K562 (cell line): ENCODE data around the gene FBLN2. TPM values are rescaled to one million over a fixed set of nuclear protein-coding genes. Genes with fewer than 3 reads are reported as not detected.

Experiments
- ATAC-seq: fragments of 200-7000 bp; cut with Tn5 transposase; 3 replicates; pipeline ENCODE4 v1.9.1; 2020; ENCODE audit warnings: moderate library complexity
- BruUV-seq: library from RNA; stranded (reverse); fragments of 400-500 nt; replicated peaks from 2 replicates; lab custom pipeline; 2021; lab: Mats Ljungman, UMichigan
- CTCF ChIA-PET: fragments of 300-600 bp; formaldehyde crosslinking; extraction: SDS; loops from one replicate; lab custom pipeline; 2021; ENCODE audit warnings: low intra/inter-chr PET ratio; lab: Yijun Ruan, JAX
- POLR2A ChIA-PET: fragments of 300-600, 350-650 bp; sonication (Branson Sonifier 250); formaldehyde crosslinking; extraction: SDS; loops from one replicate; lab custom pipeline; 2021; ENCODE audit warnings: antibody characterized with exemption, inconsistent platforms; lab: Yijun Ruan, JAX
- DNase-seq, 4 experiments: peaks; one replicate each; pipeline versions ENCODE4 v3.0.0 to v3.0.0-alpha.2; 2011 to 2018; ENCODE audit warnings: low spot score in 3 of 4, mixed read lengths in 3 of 4; ENCODE audit errors: extremely low read depth in 1 of 4
- FAIRE-seq: peaks from 2 replicates; lab custom pipeline; 2011; peaks lifted over from hg19 to GRCh38; lab: Jason Lieb, UNC
- H2AFZ ChIP-seq: 2 replicates; pipeline ENCODE4 v1.6.0; 2011; ENCODE audit warnings: low read depth, low read length, control low read depth, inconsistent platforms
- H3K27ac ChIP-seq: fragments of 200-600 bp; 3 replicates; pipeline ENCODE4 v1.8.0; 2011; ENCODE audit warnings: low read depth, mild to moderate bottlenecking, control low read depth, inconsistent platforms, low read length, moderate library complexity, mixed read lengths; ENCODE audit errors: extremely low read depth
- H3K27me3 ChIP-seq, 2 experiments: fragments of 300-600 bp in 1 of 2; 2 replicates in 1 of 2; 3 replicates in 1 of 2; pipeline versions ENCODE4 v1.6.0 to v1.8.0; 2011; ENCODE audit warnings: inconsistent platforms in 2 of 2, low read length in 2 of 2, mild to moderate bottlenecking in 1 of 2, mixed read lengths in 1 of 2, moderate library complexity in 1 of 2; ENCODE audit not compliant: control insufficient read depth in 2 of 2, insufficient read depth in 2 of 2
- H3K36me3 ChIP-seq: fragments of 300-600 bp; 3 replicates; pipeline ENCODE4 v1.8.0; 2011; ENCODE audit warnings: mild to moderate bottlenecking, low read length, inconsistent platforms; ENCODE audit not compliant: control insufficient read depth, insufficient read depth
- H3K4me1 ChIP-seq, 2 experiments: fragments of 200-600 bp in 1 of 2; replicated peaks in 1 of 2; 2 replicates in 1 of 2; 3 replicates in 1 of 2; pipeline versions ENCODE4 v1.5.1 to v1.8.0; 2011; ENCODE audit warnings: inconsistent platforms in 2 of 2, low read length in 2 of 2, mild to moderate bottlenecking in 1 of 2, mixed read lengths in 1 of 2, moderate library complexity in 1 of 2; ENCODE audit not compliant: control insufficient read depth in 2 of 2, insufficient read depth in 2 of 2
- H3K4me2 ChIP-seq: 2 replicates; pipeline ENCODE4 v1.6.1; 2011; ENCODE audit warnings: low read length, control low read depth, inconsistent platforms, mixed read lengths; ENCODE audit not compliant: insufficient read depth
- H3K4me3 ChIP-seq: fragments of 200-600 bp; sonication (generic), shearing (Covaris generic); 2 replicates; pipeline ENCODE4 v1.5.1; 2016; ENCODE audit warnings: control low read depth, inconsistent platforms
- H3K79me2 ChIP-seq: fragments of 200-600 bp; 3 replicates; pipeline ENCODE4 v1.8.0; 2011; ENCODE audit warnings: low read length, inconsistent platforms; ENCODE audit not compliant: control insufficient read depth, insufficient read depth
- H3K9ac ChIP-seq, 2 experiments: 2 replicates each; pipeline versions ENCODE4 v1.6.0 to v1.6.1; 2011; ENCODE audit warnings: low read depth in 2 of 2, low read length in 2 of 2, control low read depth in 1 of 2, inconsistent platforms in 1 of 2, mild to moderate bottlenecking in 1 of 2, mixed read lengths in 1 of 2; ENCODE audit not compliant: insufficient read depth in 1 of 2
- H3K9me1 ChIP-seq: one replicate; pipeline ENCODE4 v1.6.0; 2011; ENCODE audit warnings: inconsistent platforms, mild to moderate bottlenecking, low read length, moderate library complexity; ENCODE audit not compliant: control insufficient read depth, insufficient read depth
- H3K9me3 ChIP-seq: replicated peaks from 2 replicates; pipeline ENCODE4 v1.5.1; 2011; ENCODE audit warnings: low read depth, low read length, inconsistent platforms; ENCODE audit not compliant: control insufficient read depth, insufficient read depth
- H4K20me1 ChIP-seq: replicated peaks from 2 replicates; pipeline ENCODE4 v1.6.1; 2011; ENCODE audit warnings: low read length, inconsistent platforms, mixed read lengths; ENCODE audit not compliant: control insufficient read depth, insufficient read depth
- CEBPB ChIP-seq: fragments of 450-650 bp; IDR thresholded peaks from 2 replicates; pipeline ENCODE4 v1.6.1; 2016; ENCODE audit warnings: missing genetic modification characterization, missing compliant biosample characterization
- IRF9 ChIP-seq: fragments of 450-650 bp; IDR thresholded peaks from 2 replicates; pipeline ENCODE4 v1.6.1; 2016; ENCODE audit warnings: missing biosample characterization, missing genetic modification characterization
- KHSRP ChIP-seq: fragments of 450-650 bp; IDR thresholded peaks from 2 replicates; pipeline ENCODE4 v1.6.1; 2017
- POU5F1 ChIP-seq: fragments of 150-350 bp; IDR thresholded peaks from 2 replicates; pipeline ENCODE4 v1.6.1; 2014; ENCODE audit warnings: borderline replicate concordance, low read length, low read depth, mild to moderate bottlenecking; ENCODE audit not compliant: partially characterized antibody
- PPARD ChIP-seq: fragments of 250-450 bp; sonication (Bioruptor Pico); IDR thresholded peaks from 2 replicates; pipeline ENCODE4 v1.8.0; 2022; ENCODE audit warnings: inconsistent platforms, mild to moderate bottlenecking, moderate library complexity
- RAD51 ChIP-seq: fragments of 450-650 bp; IDR thresholded peaks from 2 replicates; pipeline ENCODE4 v1.7.1; 2016; ENCODE audit warnings: low read depth, mild to moderate bottlenecking, borderline replicate concordance
- STAG1 ChIP-seq: sonication (generic); formaldehyde crosslinking; IDR thresholded peaks from 2 replicates; pipeline ENCODE4 v1.5.0; 2020; ENCODE audit warnings: missing genetic modification reagents, borderline replicate concordance
- USF1 ChIP-seq: sonication (generic); formaldehyde crosslinking; IDR thresholded peaks from 2 replicates; pipeline ENCODE4 v1.9.0; 2022; ENCODE audit warnings: mild to moderate bottlenecking, missing genetic modification reagents
- USF2 ChIP-seq: sonication (generic); formaldehyde crosslinking; IDR thresholded peaks from 2 replicates; pipeline ENCODE4 v1.5.0; 2020; ENCODE audit warnings: missing genetic modification reagents
- ZBTB9 ChIP-seq: fragments of 450-650 bp; formaldehyde crosslinking; IDR thresholded peaks from 2 replicates; pipeline ENCODE4 v1.4.0; 2020; ENCODE audit warnings: mild to moderate bottlenecking, moderate library complexity
- ZNF124 ChIP-seq: sonication (generic); formaldehyde crosslinking; IDR thresholded peaks from 2 replicates; pipeline ENCODE4 v1.8.1; 2022; ENCODE audit warnings: missing genetic modification reagents
- WGBS: fragments of 100-300 bp; shearing (Covaris generic); methylation state at CpG from one replicate; pipeline ENCODE4 v1.1.6; 2016; ENCODE audit warnings: low coverage, mixed read lengths; ENCODE audit not compliant: insufficient coverage; ENCODE audit errors: missing lambda C conversion rate; 5-methylcytosine and 5-hydroxymethylcytosine counted together
- in situ Hi-C: fragments of 300-500 bp; cut with MboI; formaldehyde crosslinking; loops from 4 replicates; pipeline ENCODE4 v1.15.0; 2018; ENCODE audit warnings: inconsistent platforms, mixed read lengths
- intact Hi-C: fragments of 100-400 bp; cut with micrococcal nuclease; formaldehyde crosslinking; loops from 2 replicates; pipeline ENCODE4 v1.14.2; 2022
- polyA plus RNA-seq, 8 experiments: library from polyadenylated mRNA; depleted of rRNA in 4 of 8; stranded (reverse) in 5 of 8; unstranded in 3 of 8; fragments of >200 nt; fragmentation: Nextera tagmentation in 2 of 8; fragmentation: Illumina TruSeq in 1 of 8; extraction: Ambion mirVana in 2 of 8; extraction: Trizol in 1 of 8; gene quantifications; 2 replicates each; pipeline versions ENCODE4 v1.2.1 to v1.2.3, GENCODE V29; 2011 to 2014; ENCODE audit warnings: inconsistent platforms in 1 of 8, missing spikeins in 1 of 8
- total RNA-seq, 7 experiments: library from RNA; depleted of rRNA in 6 of 7; stranded (reverse); fragments of >200 nt in 6 of 7; fragmentation: Illumina TruSeq in 2 of 7; extraction: Trizol in 2 of 7; gene quantifications; 2 replicates each; pipeline versions ENCODE4 v1.2.1 to v1.2.3, GENCODE V29; 2011 to 2021; ENCODE audit warnings: low replicate concordance in 1 of 7

Gene FBLN2
- total and polyA plus RNA-seq, 9 of the 15 experiments (the other 6 are each of a cell fraction or from before 2014, with no cell fraction given) = 0.03 to 0.10 (median 0.04) TPM; not detected in 6

GRCh38 chr3:13502791-13503060 is 46.2 kb upstream of the FBLN2 start:
- ChIA-PET CTCF (no interaction called here), POLR2A (no interaction called here)
- no TSS peak for BruUV-seq
- Histone ChIP-seq H3K9me1 (no peaks in the 10 kb centered on the region), H3K36me3 (no peaks in the 10 kb centered on the region), H3K4me2 (no peak overlapping the region), H3K9ac (peak overlapping the region in 1 of 2 experiments; percentile 54; a peak in 1 of 4 replicates), H3K9me3 (no peaks in the 10 kb centered on the region), H3K27ac (no peak overlapping the region), H2AFZ (no peak overlapping the region), H3K79me2 (no peaks in the 10 kb centered on the region), H3K4me3 (no peak overlapping the region), H4K20me1 (peaks cover 4% of the 10 kb centered on the region), H3K4me1 (peaks cover 0 to 19% of the 10 kb centered on the region in 2 experiments; a peak in 2 of 5 replicates), H3K27me3 (peaks cover 0 to 7% of the 10 kb centered on the region in 2 experiments; a peak in 2 of 5 replicates)
- 38% methylated on average over 8 of the region's 8 CpGs for WGBS
- TF ChIP-seq ZBTB9 = no peak
- no peak for FAIRE-seq
- no peak for ATAC-seq
- in situ Hi-C loops (no loop called here), intact Hi-C loops (no loop called here)
- no peak for DNase-seq

- POLR2A ChIA-PET = interaction anchor here (0.6 to 1.0 kb wide), 4 partner anchors 13 to 623 kb away, joined by 3 to 4 read pairs (median 3); no protein-coding TSS in a partner anchor
- H3K4me3 ChIP-seq = no peak overlapping the region
- in situ Hi-C loops = no loop called here
- H3K4me1 ChIP-seq = peaks cover 0 to 27% of the 10 kb centered on the region in 2 experiments; a peak in 2 of 5 replicates
- intact Hi-C loops = no loop called here
- 16% methylated on average over 23 of the region's 23 CpGs for WGBS
- DNase-seq (peak in 1 of 4 experiments; percentile 20), FAIRE-seq (no peak), ATAC-seq (peak; percentile 31)
- H2AFZ ChIP-seq = no peak overlapping the region
- H3K27ac ChIP-seq = no peak overlapping the region
- H3K36me3 ChIP-seq = no peaks in the 10 kb centered on the region
- no peaks in the 10 kb centered on the region for H3K79me2 ChIP-seq
- no peaks in the 10 kb centered on the region for H3K9me1 ChIP-seq
- no peak overlapping the region for H3K4me2 ChIP-seq
- no peaks in the 10 kb centered on the region for H3K9me3 ChIP-seq
- peak overlapping the region in 1 of 2 experiments; percentile 63; a peak in 2 of 4 replicates for H3K9ac ChIP-seq
- peaks cover 0 to 7% of the 10 kb centered on the region in 2 experiments; a peak in 2 of 5 replicates for H3K27me3 ChIP-seq
- CTCF ChIA-PET = no interaction called here
- peaks cover 4% of the 10 kb centered on the region for H4K20me1 ChIP-seq
- BruUV-seq = no TSS peak
- TF ChIP-seq PPARD (CRISPR knock-in tag) = no peak
- TF ChIP-seq STAG1 (CRISPR knock-in tag) = 0 out of 2 replicates have a peak, but pooled peaks have one; percentile 16
- TF ChIP-seq POU5F1 = no peak
- TF ChIP-seq CEBPB (tag) = no peak
- peak; percentile 51; the same call in 1 of the 2 replicates for TF ChIP-seq RAD51
- TF ChIP-seq KHSRP = no peak
- TF ChIP-seq ZNF124 (CRISPR knock-in tag) = no peak
- peak; percentile 81 for TF ChIP-seq USF1 (CRISPR knock-in tag)
- peak; percentile 70 for TF ChIP-seq USF2 (CRISPR knock-in tag)
- TF ChIP-seq IRF9 (tag) = no peak
These were observed 44.6 kb upstream of the FBLN2 start for GRCh38 chr3:13504161-13504831.
